ENCODE data around the gene DIP2C. TPM values are rescaled to one million over a fixed set of nuclear protein-coding genes. Genes with fewer than 3 reads are reported as not detected.

The DIP2C gene
- total RNA-seq, 4 donors from 2014 or later: 13.4 to 32.0 (median 18.4) TPM

DNA sequence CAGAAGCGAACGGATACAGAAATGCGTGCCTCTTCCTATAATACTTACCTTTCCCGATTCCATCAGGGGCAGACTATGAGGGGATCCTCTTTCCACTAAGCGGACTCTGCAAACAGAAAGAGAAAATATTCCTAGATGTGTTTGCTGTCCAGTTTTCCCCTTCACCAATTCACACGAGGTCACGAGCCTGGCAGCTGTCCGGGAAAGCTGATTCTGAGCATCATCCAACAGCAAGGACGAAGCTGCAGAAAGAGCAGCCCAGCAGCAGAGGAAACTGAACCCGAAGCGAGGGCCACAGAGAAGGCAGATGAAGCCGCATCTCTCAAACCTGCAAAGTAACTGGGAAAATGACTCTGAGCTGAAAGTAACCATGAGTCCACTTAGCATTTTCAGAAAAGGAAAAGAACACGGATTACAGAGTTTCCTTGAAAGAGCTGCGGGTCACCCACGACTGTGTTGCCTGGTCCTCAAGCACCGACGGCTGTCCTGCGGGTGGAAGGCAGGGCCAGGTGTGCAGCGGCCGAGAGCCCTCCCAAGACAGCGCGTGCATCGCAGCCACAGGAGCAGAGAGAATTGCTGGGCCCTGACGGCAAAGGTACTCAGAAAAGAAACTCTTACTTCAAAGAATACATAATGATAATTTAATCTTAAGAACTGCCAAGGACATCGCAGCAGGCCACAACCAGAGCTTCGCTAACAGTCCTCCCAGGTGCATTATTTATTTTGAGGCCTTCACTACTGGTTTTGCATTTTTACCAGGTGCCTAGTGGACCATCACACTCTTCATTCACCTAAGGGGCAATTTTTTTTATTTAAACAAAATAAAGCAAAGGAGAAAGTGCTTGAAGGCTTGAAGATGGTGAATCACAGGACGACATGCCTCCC is 400.9 kb downstream of the DIP2C start:
- Histone ChIP-seq H3K27ac (no peak overlapping the region), H3K4me3 (no peak overlapping the region), H3K9me3 (no peaks in the 10 kb centered on the region), H3K36me3 (no peaks in the 10 kb centered on the region), H3K4me1 (no peaks in the 10 kb centered on the region), H3K27me3 (no peaks in the 10 kb centered on the region)
- intact Hi-C loops (cut with DNase I; ENCODE audit: low total_unique reads): no loop called here
- DNase-seq: no peak
- 87 to 92% methylated on average over 15 to 27 of the region's 27 CpGs for WGBS, 2 donors (ENCODE audit: low coverage in 1 of 2)
- TF ChIP-seq POLR2AphosphoS5 (IDR thresholded peaks at IDR 0.05) (no peak), POLR2A (IDR thresholded peaks at IDR 0.05) (no peak), EP300 (IDR thresholded peaks at IDR 0.05; ENCODE audit: low read depth) (no peak)
- TF ChIP-seq, protein P1, sequence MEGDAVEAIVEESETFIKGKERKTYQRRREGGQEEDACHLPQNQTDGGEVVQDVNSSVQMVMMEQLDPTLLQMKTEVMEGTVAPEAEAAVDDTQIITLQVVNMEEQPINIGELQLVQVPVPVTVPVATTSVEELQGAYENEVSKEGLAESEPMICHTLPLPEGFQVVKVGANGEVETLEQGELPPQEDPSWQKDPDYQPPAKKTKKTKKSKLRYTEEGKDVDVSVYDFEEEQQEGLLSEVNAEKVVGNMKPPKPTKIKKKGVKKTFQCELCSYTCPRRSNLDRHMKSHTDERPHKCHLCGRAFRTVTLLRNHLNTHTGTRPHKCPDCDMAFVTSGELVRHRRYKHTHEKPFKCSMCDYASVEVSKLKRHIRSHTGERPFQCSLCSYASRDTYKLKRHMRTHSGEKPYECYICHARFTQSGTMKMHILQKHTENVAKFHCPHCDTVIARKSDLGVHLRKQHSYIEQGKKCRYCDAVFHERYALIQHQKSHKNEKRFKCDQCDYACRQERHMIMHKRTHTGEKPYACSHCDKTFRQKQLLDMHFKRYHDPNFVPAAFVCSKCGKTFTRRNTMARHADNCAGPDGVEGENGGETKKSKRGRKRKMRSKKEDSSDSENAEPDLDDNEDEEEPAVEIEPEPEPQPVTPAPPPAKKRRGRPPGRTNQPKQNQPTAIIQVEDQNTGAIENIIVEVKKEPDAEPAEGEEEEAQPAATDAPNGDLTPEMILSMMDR (IDR thresholded peaks at IDR 0.05): no peak
- in situ Hi-C loops (cut with MboI; ENCODE audit: low pct_ligation_motif_present in 1 of 4, low pct_unique_long_range_greater_than_20kb in 1 of 4, low sequenced_read_pairs in 3 of 4): no loop called here

DNA sequence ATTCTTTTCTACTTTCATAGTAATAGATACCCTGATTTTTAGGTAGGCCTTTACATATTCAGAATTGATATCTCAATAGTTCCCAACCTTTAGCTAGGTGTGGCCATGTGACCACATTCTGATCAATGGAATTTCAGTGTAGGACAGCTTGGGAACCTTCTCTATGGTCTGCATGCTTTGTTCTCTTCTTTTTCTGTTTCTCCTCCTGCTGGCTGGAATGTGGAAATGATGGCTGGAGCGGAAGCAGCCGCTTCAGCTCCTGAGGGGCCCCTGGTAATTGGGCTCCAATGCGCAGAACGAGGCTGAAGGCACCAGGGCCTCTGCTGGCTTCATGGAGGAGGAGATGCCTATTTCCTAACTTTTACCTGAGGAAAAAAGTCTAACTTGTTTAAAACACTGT is 401.7 kb downstream of the DIP2C start:
- Histone ChIP-seq H3K9me3 (no peaks in the 10 kb centered on the region), H3K36me3 (peaks cover 0 to 4% (median 0%) of the 10 kb centered on the region in 4 donors), H3K27ac (no peak overlapping the region), H3K4me3 (no peak overlapping the region), H3K4me1 (no peaks in the 10 kb centered on the region), H3K27me3 (no peaks in the 10 kb centered on the region)
- DNase-seq: no peak
- WGBS, 2 donors (ENCODE audit: low coverage in 1 of 2): 98 to 100% methylated on average over 1 to 4 of the region's 4 CpGs
- in situ Hi-C loops (cut with MboI; ENCODE audit: low pct_ligation_motif_present in 1 of 4, low pct_unique_long_range_greater_than_20kb in 1 of 4, low sequenced_read_pairs in 3 of 4): no loop called here
- no peak for TF ChIP-seq POLR2A (IDR thresholded peaks at IDR 0.05)
- no peak for TF ChIP-seq POLR2AphosphoS5 (IDR thresholded peaks at IDR 0.05)
- TF ChIP-seq EP300 (IDR thresholded peaks at IDR 0.05; ENCODE audit: low read depth): no peak
- TF ChIP-seq, protein P1 (IDR thresholded peaks at IDR 0.05): no peak
- intact Hi-C loops (cut with DNase I; ENCODE audit: low total_unique reads): no loop called here

DNA sequence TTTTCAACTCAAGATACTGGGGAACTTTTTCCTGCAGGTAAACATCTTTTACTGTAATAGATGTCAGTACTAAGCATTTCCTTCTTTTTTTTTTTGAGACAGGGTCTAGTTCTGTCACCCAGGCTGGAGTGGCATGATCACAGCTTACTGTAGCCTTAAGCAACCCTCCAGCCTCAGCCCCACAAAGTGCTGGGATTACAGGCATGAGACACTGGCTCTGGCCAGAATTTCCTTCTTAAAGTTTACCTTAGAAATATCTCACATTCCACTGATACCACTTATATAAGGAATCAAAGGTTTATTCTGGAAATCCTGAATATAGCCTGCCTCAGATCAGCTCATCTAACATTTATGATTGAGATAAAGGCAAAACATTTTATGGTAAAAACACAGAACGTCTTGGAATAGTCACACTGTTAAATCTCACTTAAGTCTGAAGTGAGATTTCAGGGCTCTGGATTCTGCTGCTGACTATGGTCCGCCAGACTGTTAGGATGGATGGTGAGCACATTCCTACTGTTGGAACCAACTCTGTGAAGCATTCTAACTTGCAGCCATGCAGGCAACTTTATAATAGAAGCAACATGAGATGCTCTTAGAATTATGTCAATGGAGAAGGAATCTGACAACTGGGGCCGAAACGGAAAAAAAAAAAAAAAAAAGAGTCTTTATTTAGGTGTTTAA is 402.3 kb downstream of the DIP2C start:
- Histone ChIP-seq H3K4me3 (no peak overlapping the region), H3K9me3 (no peaks in the 10 kb centered on the region), H3K4me1 (no peaks in the 10 kb centered on the region), H3K27ac (no peak overlapping the region), H3K36me3 (peaks cover 0 to 7% (median 0%) of the 10 kb centered on the region in 4 donors), H3K27me3 (no peaks in the 10 kb centered on the region)
- intact Hi-C loops (cut with DNase I; ENCODE audit: low total_unique reads) (no loop called here), in situ Hi-C loops (cut with MboI; ENCODE audit: low pct_ligation_motif_present in 1 of 4, low pct_unique_long_range_greater_than_20kb in 1 of 4, low sequenced_read_pairs in 3 of 4) (no loop called here)
- 61 to 73% methylated on average over 2 to 4 of the region's 4 CpGs for WGBS, 2 donors (ENCODE audit: low coverage in 1 of 2)
- DNase-seq: no peak
- TF ChIP-seq EP300 (IDR thresholded peaks at IDR 0.05; ENCODE audit: low read depth): no peak
- no peak for TF ChIP-seq POLR2A (IDR thresholded peaks at IDR 0.05)
- no peak for TF ChIP-seq POLR2AphosphoS5 (IDR thresholded peaks at IDR 0.05)
- TF ChIP-seq, protein P1 (IDR thresholded peaks at IDR 0.05): no peak

DNA sequence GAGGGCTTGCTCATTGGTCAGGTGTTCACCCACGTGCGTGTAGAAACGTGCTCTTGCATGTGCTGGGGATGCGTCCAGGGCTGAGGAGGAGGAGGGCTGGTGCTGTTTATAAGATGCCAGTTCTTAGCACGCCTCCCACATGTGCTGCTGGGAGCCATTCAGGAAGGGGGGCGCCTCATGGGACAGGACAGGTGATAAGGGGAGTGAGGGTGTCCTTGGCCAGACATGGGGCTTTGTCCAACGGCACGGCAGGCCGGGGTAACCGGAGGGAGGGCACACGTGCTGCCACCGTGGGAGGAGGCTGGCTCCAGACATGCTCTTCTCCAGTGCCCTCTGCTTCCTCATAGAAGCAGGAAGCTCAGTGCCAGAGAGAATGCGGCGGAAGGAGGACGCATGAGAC is 404.3 kb downstream of the DIP2C start:
- TF ChIP-seq, protein P1 (IDR thresholded peaks at IDR 0.05): no peak
- TF ChIP-seq POLR2AphosphoS5 (IDR thresholded peaks at IDR 0.05) (no peak), POLR2A (IDR thresholded peaks at IDR 0.05) (no peak), EP300 (IDR thresholded peaks at IDR 0.05; ENCODE audit: low read depth) (no peak)
- Histone ChIP-seq H3K36me3 (peaks cover 0 to 7% (median 0%) of the 10 kb centered on the region in 4 donors), H3K27me3 (no peaks in the 10 kb centered on the region), H3K9me3 (no peaks in the 10 kb centered on the region), H3K27ac (no peak overlapping the region), H3K4me3 (no peak overlapping the region), H3K4me1 (no peaks in the 10 kb centered on the region)
- no peak for DNase-seq
- WGBS, 2 donors (ENCODE audit: low coverage in 1 of 2): 86 to 92% methylated on average over 7 to 15 of the region's 15 CpGs
- intact Hi-C loops (cut with DNase I; ENCODE audit: low total_unique reads): no loop called here
- in situ Hi-C loops (cut with MboI; ENCODE audit: low pct_ligation_motif_present in 1 of 4, low pct_unique_long_range_greater_than_20kb in 1 of 4, low sequenced_read_pairs in 3 of 4): no loop called here

Data from transverse colon (tissue), 4 donors.